HCT116 (cell line): ENCODE measurements around the gene IFT88. TPM values are rescaled to one million over a fixed set of nuclear protein-coding genes. Genes with fewer than 3 reads are reported as not detected.

Source experiments
- ATAC-seq: fragments of 200-7000 bp; cut with Tn5 transposase; 2 replicates; pipeline ENCODE4 v1.9.1; 2020; ENCODE audit warnings: mild to moderate bottlenecking, moderate library complexity
- BruUV-seq: library from RNA; stranded (reverse); fragments of 400-500 nt; replicated peaks from 2 replicates; lab custom pipeline; 2021; lab: Mats Ljungman, UMichigan
- CTCF ChIA-PET: fragments of 300-600 bp; sonication (Branson Sonifier 250); formaldehyde crosslinking; loops from one replicate; lab custom pipeline; 2021; ENCODE audit warnings: antibody characterized with exemption; lab: Charles Lee
- POLR2A ChIA-PET: fragments of 300-600, 350-600 bp; sonication (Branson Sonifier 250); formaldehyde crosslinking; loops from one replicate; lab custom pipeline; 2021; ENCODE audit warnings: antibody characterized with exemption; lab: Charles Lee
- RAD21 ChIA-PET, 2 experiments: fragments of 300-600 bp; sonication (Branson Sonifier 250); formaldehyde crosslinking; loops; one replicate each; lab custom pipeline; 2023; ENCODE audit warnings: low total read pairs in 2 of 2; ENCODE audit not compliant: uncharacterized antibody in 2 of 2, unreplicated experiment in 2 of 2, low non-redundant PET in 1 of 2; lab: Charles Lee
- DNase-seq: peaks from one replicate; pipeline ENCODE4 v3.0.0-alpha.2; 2010; ENCODE audit warnings: low read depth, low spot score
- H2AFZ ChIP-seq: fragments of 200-600 bp; shearing (Covaris generic), sonication (generic); 2 replicates; pipeline ENCODE4 v1.6.1; 2017; ENCODE audit warnings: low read depth, mixed run types, mixed read lengths, antibody characterized with exemption, low read length; ENCODE audit not compliant: poor library complexity, severe bottlenecking
- H3K27ac ChIP-seq: 2 replicates; pipeline ENCODE4 v1.5.1; 2012; ENCODE audit warnings: low read depth, low read length
- H3K27me3 ChIP-seq: fragments of 200-600 bp; sonication (generic); 2 replicates; pipeline ENCODE4 v1.6.1; 2016; ENCODE audit warnings: mixed run types, low read length, mixed read lengths; ENCODE audit not compliant: insufficient read depth
- H3K36me3 ChIP-seq, 2 experiments: fragments of 200-500 bp in 1 of 2; fragments of 200-600 bp in 1 of 2; sonication (Bioruptor generic) in 1 of 2; sonication (generic) in 1 of 2; 2 replicates each; pipeline versions ENCODE4 v1.5.1 to v1.6.1; 2014 to 2016; ENCODE audit warnings: low read length in 2 of 2, inconsistent platforms in 1 of 2, mixed read lengths in 1 of 2, mixed run types in 1 of 2; ENCODE audit not compliant: insufficient read depth in 2 of 2, control insufficient read depth in 1 of 2
- H3K4me1 ChIP-seq, 2 experiments: fragments of 200-600 bp in 1 of 2; sonication (generic) in 1 of 2; 2 replicates each; pipeline versions ENCODE4 v1.5.1 to v1.6.1; 2012 to 2017; ENCODE audit warnings: low read length in 2 of 2, inconsistent platforms in 1 of 2, mild to moderate bottlenecking in 1 of 2, mixed read lengths in 1 of 2, mixed run types in 1 of 2, moderate library complexity in 1 of 2; ENCODE audit not compliant: insufficient read depth in 2 of 2, control insufficient read depth in 1 of 2
- H3K4me2 ChIP-seq: fragments of 200-600 bp; sonication (generic); 2 replicates; pipeline ENCODE4 v1.6.1; 2017; ENCODE audit warnings: mixed run types, low read length, mixed read lengths
- H3K4me3 ChIP-seq, 2 experiments: fragments of 200-600 bp in 1 of 2; sonication (generic) in 1 of 2; replicated peaks in 1 of 2; 2 replicates each; pipeline ENCODE4 v1.5.1; 2011 to 2016; ENCODE audit warnings: low read length in 2 of 2, control low read depth in 1 of 2, low read depth in 1 of 2, mild to moderate bottlenecking in 1 of 2, mixed read lengths in 1 of 2, mixed run types in 1 of 2
- H3K79me2 ChIP-seq: fragments of 200-600 bp; sonication (generic); 2 replicates; pipeline ENCODE4 v1.6.1; 2017; ENCODE audit warnings: mild to moderate bottlenecking, mixed run types, low read length, moderate library complexity, mixed read lengths; ENCODE audit not compliant: insufficient read depth
- H3K9ac ChIP-seq: fragments of 200-600 bp; sonication (generic); 2 replicates; pipeline ENCODE4 v1.6.1; 2016; ENCODE audit warnings: low read length, mixed read lengths
- H3K9me2 ChIP-seq: fragments of 200-600 bp; sonication (generic), shearing (Covaris generic); 2 replicates; pipeline ENCODE4 v1.6.1; 2017; ENCODE audit warnings: mixed run types, mild to moderate bottlenecking, moderate library complexity; ENCODE audit not compliant: insufficient read depth
- H3K9me3 ChIP-seq, 2 experiments: fragments of 200-500 bp in 1 of 2; fragments of 200-600 bp in 1 of 2; sonication (Bioruptor generic) in 1 of 2; sonication (generic) in 1 of 2; 2 replicates each; pipeline ENCODE4 v1.6.1; 2014 to 2017; ENCODE audit warnings: low read length in 2 of 2, mixed read lengths in 2 of 2, inconsistent platforms in 1 of 2, low read depth in 1 of 2, mild to moderate bottlenecking in 1 of 2, mixed run types in 1 of 2, moderate library complexity in 1 of 2; ENCODE audit not compliant: control insufficient read depth in 1 of 2, insufficient read depth in 1 of 2
- H4K20me1 ChIP-seq: fragments of 200-600 bp; sonication (generic), shearing (Covaris generic); 2 replicates; pipeline ENCODE4 v1.6.1; 2017; ENCODE audit warnings: mixed run types, mild to moderate bottlenecking, moderate library complexity; ENCODE audit not compliant: insufficient read depth
- ATF3 ChIP-seq: IDR thresholded peaks from 2 replicates; pipeline ENCODE4 v1.6.1; 2012
- CEBPB ChIP-seq: IDR thresholded peaks from 2 replicates; pipeline ENCODE4 v1.6.1; 2012; ENCODE audit warnings: low read depth
- CTCF ChIP-seq, 3 experiments: fragments of 200-600 bp in 1 of 3; sonication (generic) in 1 of 3; IDR thresholded peaks in 2 of 3; conservative IDR thresholded peaks in 1 of 3; 2 replicates each; pipeline ENCODE4 v1.5.1; 2012 to 2017; ENCODE audit warnings: low read depth in 2 of 3, low read length in 2 of 3, antibody characterized with exemption in 1 of 3, borderline replicate concordance in 1 of 3, control low read depth in 1 of 3, mild to moderate bottlenecking in 1 of 3, mixed read lengths in 1 of 3, mixed run types in 1 of 3, moderate library complexity in 1 of 3; ENCODE audit not compliant: insufficient read depth in 1 of 3
- ELF1 ChIP-seq: IDR thresholded peaks from 2 replicates; pipeline ENCODE4 v1.6.1; 2012; ENCODE audit warnings: low read depth, borderline replicate concordance
- MAX ChIP-seq: IDR thresholded peaks from 2 replicates; pipeline ENCODE4 v1.6.1; 2012
- POLR2A ChIP-seq: IDR thresholded peaks from 2 replicates; pipeline ENCODE4 v1.7.0; 2011; ENCODE audit warnings: borderline replicate concordance; ENCODE audit not compliant: insufficient read depth, insufficient read length; ENCODE audit errors: extremely low read depth
- POLR2AphosphoS5 ChIP-seq: IDR thresholded peaks from 2 replicates; pipeline ENCODE4 v1.6.1; 2011; ENCODE audit warnings: mild to moderate bottlenecking, low read depth, low read length, moderate library complexity
- RAD21 ChIP-seq: IDR thresholded peaks from 2 replicates; pipeline ENCODE4 v1.6.1; 2012; ENCODE audit warnings: low read depth, mild to moderate bottlenecking
- SIN3A ChIP-seq: IDR thresholded peaks from 2 replicates; pipeline ENCODE4 v1.6.1; 2012; ENCODE audit warnings: low read depth
- ZFX ChIP-seq: fragments of 450-650 bp; IDR thresholded peaks from 2 replicates; pipeline ENCODE4 v1.6.1; 2017
- intact Hi-C: fragments of 100-400 bp; cut with micrococcal nuclease; formaldehyde crosslinking; loops from 2 replicates; pipeline ENCODE4 v1.10.0; 2022
- total RNA-seq: library from RNA; stranded (reverse); gene quantifications from one replicate; pipeline ENCODE4 v1.2.1, GENCODE V29; 2021; ENCODE audit not compliant: unreplicated experiment

IFT88 gene
- total RNA-seq, 1 experiment from 2014 or later: 13.1 TPM

- ChIA-PET CTCF (no interaction called here), RAD21 (no interaction called here)
- Histone ChIP-seq H3K9me2 (no peaks in the 10 kb centered on the region), H3K36me3 (no peaks in the 10 kb centered on the region), H3K79me2 (no peaks in the 10 kb centered on the region)
- TF ChIP-seq POLR2A: no peak
- no peak for TF ChIP-seq ELF1
- TF ChIP-seq POLR2AphosphoS5: no peak
- no peak for TF ChIP-seq ZFX
- TF ChIP-seq MAX: no peak
- no peak for TF ChIP-seq CEBPB
- no peak for TF ChIP-seq RAD21
- no peak for TF ChIP-seq ATF3
- no peak for TF ChIP-seq CTCF (IDR thresholded peaks at IDR 0.05 in 2 of 3, conservative IDR thresholded peaks at IDR 0.05 in 1 of 3; ENCODE audit: borderline replicate concordance in 1 of 3, insufficient read depth in 1 of 3, low read depth in 2 of 3, low read length in 2 of 3)
- no peak for TF ChIP-seq SIN3A
- TF ChIP-seq, all 23 proteins: peak for 0
- Histone ChIP-seq H3K4me1 (peaks cover 0 to 3% of the 10 kb centered on the region in 2 experiments; a peak in 1 of 4 replicates), H3K27me3 (no peaks in the 10 kb centered on the region), H3K27ac (no peak overlapping the region), H3K4me2 (no peak overlapping the region), H4K20me1 (no peaks in the 10 kb centered on the region), H3K4me3 (no peak overlapping the region), H3K9ac (no peak overlapping the region), H2AFZ (no peak overlapping the region), H3K9me3 (no peaks in the 10 kb centered on the region)
- intact Hi-C loops: no loop called here
- POLR2A ChIA-PET: no interaction called here
- DNase-seq (no peak), ATAC-seq (no peak)
- BruUV-seq: no TSS peak
These were observed 20.4 kb upstream of the IFT88 start for GRCh38 chr13:20546556-20546955.
